Activated gamma-delta T cell treated with anti-CD3 and anti-CD28 coated beads, Interleukin-2, amount 50 U/mL, for 16 hours (primary cell): Measurements from ENCODE around the gene TGFBI.

ENCODE experiments used
- DNase-seq: peaks from one replicate; pipeline ENCODE4 v3.0.0-alpha.2; 2020; ENCODE audit warnings: low read depth

TGFBI gene

DNA sequence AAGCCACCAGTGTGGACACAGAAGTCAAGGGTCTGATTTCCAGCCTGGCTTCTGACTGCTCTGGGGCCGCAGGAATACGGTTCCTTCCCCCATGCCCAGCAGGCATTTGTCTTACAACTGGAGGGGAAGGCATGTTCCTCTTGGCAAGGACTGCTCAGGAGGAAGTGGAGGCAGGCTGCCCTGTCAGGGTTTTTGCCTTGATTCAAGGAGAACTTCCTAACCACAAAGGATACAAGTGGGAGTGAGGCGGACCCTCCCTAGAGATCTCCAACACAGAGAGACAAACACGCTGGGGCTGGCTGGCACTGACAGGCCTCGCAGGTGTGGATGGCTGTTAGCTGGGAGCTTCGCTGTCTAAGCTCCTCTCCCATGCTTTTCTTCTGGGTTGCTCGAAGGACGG lies 19.1 kb downstream of the TGFBI start:
- no peak for DNase-seq

DNA sequence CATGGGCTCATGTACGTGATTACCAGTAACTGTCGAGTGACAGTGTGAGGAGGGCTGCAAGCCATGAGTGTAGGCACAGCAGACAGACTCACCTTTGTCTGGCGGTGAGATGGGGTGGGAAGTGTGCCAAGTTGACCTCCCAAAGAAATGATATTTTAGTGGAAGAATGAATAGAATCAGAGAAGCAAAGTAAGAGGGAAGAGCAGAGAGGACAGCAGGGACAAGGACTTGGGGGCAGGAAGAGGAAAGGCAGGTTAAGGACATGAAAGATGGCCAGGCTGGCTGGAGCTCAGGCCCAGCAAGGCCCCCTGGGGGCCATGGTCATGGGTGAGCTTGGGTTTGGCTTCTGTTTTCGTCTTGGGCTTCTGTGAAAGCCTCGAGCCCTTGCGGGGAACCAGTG lies 20.2 kb downstream of the TGFBI start:
- DNase-seq, result no peak

DNA sequence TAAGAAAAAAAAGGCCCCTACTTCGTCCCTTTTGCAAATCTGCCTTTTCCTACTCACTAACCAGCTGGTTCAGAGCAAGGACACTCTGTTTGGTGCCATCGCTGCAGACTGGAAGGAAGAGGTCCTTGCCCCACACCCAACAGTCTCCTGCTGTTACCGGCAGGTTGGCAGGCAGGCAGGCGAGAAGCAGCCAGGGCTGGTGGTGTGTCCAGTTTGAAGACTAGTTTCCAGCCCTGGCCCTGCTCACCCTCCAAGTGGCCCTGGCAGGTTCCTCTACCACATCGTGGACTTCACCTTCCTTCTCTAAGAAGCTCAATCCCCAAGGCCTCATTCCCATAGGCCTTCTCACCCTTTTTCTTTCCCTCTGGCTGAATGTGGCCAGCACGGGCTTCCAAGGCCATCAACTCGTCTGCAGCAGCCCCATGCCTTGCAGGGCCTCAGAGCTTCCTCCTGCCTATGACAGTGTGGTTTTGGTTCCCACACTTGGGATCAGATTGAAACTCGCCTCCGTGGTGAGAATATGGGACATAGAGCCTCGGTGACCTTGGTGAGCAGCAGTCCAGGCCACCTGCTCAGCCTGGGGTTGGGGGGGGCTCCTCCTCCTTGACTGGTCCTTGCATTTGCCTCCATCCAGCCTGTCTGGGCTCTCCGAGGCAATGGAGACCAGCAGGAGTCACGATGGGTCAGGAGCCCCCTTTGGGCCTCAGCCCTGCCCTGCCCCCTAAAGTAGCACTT lies 22.9 kb downstream of the TGFBI start:
- no peak for DNase-seq

DNA sequence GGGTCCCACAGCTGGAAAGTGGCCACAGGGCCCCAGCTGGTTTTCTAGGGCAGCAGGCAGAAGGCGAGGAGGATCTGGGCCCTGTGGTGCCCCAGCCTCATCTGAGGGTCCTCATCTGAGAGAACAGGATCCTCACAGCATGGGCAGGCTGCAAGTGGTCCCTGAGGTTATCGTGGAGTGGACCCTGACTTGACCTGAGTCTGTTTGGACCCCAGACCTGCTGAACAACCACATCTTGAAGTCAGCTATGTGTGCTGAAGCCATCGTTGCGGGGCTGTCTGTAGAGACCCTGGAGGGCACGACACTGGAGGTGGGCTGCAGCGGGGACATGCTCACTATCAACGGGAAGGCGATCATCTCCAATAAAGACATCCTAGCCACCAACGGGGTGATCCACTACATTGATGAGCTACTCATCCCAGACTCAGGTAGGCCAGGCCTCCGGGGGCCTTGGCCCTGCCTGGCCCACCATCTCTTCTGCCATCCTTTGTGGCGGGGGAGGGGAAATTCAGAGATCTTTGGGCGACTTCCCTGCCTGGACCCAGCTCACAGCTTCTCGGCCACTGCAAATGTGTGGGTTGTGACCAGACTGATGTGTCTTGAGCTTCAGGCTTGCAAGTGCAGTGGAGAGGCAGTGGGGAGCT lies 24.0 kb downstream of the TGFBI start:
- no peak for DNase-seq

DNA sequence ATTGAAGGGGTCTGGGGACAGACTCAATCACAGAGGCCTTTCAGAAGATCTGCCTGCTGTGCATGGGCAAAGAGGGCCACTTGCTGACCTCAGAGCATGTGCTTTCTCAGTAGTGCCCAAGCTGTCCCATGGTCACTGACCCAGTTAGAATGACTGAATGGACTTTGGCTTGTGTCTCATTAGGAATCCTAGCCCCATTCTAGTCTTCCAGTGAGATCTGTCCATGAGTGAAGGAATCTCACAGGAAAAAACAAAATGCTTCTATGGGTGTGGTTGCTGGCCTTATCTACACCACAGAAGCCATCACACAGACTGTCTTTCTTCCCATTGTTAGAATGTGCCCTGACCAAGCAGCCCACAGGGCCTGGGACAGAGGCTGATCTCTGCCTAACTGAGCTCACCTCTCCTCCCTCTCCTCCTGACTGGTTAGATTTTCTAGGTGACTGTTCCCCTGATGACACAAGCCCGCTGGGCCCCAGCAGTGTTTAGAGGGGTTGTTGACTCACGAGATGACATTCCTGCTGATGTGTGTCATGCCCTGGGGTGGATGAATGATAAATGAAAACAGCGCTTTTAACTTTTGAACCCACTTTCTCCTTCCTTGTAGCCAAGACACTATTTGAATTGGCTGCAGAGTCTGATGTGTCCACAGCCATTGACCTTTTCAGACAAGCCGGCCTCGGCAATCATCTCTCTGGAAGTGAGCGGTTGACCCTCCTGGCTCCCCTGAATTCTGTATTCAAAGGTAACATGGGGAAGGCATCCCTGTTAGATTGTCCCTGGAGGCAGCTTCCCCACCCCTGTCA lies 24.8 kb downstream of the TGFBI start:
- DNase-seq, result no peak

DNA sequence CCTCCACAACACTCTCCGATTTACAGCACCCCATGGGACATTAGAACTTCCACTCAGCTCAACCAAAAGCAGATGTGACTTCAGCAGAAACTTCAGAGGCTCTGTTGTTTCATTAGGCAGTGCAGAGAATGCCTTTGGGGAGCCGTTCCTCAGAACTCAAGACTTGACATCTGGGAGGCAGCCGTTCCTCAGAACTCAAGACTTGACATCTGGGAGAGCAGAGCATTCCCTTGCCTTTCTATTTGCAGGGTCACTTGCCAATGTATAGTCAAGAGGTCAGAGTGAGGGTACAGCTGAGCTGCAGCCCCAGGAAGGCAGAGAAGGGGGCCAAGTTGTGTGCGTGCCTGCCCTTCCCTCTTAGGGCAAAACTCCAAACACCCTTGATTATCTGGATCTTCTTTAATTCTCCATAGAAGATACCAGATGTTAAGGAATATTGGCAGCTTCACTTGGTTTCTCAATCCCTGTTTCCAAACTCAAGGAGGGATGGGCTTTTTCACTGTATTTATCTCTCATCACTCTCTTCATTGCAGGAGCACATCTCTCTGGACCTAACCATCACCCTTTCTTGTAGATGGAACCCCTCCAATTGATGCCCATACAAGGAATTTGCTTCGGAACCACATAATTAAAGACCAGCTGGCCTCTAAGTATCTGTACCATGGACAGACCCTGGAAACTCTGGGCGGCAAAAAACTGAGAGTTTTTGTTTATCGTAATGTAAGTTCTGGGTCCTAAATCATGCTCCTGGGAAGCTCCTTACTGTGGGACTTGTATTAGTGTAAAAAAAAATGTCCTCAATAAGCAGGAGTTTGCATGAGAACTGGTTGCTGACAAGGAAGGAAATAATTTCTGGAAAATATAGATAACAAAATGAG lies 25.6 kb downstream of the TGFBI start:
- DNase-seq, result no peak

DNA sequence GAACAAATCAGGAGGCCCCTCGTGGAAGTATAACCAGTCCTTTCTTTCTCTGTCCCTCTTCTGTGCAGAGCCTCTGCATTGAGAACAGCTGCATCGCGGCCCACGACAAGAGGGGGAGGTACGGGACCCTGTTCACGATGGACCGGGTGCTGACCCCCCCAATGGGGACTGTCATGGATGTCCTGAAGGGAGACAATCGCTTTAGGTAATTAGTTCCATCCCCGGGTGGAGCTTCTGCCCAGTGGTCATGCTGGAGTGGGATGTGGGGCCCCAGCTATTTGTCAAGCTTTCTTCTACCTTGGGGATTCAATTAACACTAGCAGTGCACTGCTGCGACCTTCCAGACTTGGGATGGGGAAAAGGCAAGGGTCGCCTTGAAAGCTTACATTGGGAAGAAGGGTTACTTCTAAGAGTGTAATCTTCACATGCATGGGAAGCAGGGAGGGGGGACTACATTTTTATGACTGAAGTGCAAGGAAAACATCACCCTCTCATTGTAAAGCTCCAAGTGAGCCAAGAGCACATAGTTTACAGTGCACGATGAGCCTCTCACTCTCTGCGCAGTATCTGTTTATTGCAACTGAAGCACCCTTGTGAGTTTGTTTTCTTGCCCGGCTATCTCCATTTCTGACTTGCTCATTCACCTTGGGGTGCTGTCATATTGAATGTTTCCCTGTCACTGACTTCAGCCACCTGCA lies 27.0 kb downstream of the TGFBI start:
- no peak for DNase-seq

DNA sequence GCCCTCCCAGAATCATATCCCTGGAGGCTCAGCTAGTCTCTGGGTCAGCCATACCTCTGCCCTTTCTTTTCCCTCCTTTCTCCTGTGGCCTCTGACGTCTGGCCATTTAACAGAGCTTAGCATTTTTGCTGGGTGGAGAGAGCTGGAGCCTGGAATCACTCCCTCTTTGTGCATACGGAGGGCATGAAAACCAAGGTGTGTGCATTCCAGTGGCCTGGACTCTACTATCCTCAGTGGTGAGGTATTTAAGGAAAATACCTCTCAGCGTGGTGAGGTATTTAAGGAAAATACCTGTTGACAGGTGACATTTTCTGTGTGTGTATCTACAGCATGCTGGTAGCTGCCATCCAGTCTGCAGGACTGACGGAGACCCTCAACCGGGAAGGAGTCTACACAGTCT lies 27.5 kb downstream of the TGFBI start:
- DNase-seq, result no peak

DNA sequence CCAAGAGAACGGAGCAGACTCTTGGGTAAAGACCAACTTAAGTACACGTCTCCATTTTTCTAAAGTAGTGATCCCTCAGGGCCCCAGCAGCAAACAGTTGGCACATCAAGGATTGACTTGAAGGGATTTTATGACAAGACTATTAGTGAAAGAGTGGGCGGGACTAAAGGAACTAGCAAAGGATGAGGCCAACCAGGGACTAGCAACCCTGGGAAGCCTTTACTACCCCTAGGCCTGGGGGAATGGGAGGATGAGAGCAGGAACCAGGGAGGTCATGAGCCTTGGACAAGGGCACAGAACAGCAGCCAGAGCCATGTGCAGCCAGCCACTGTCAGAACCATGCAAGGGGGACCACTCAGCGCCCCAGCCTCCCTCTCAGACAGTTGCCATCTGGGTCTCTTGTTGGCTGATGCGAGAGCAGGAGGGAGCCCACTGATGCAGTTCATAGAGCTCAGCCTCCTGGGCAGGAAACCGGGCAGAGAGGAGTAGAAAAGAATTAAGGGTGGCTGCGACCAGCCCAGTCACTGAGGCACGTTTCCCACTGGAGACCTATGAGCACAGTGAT lies 28.1 kb downstream of the TGFBI start:
- no peak for DNase-seq

DNA sequence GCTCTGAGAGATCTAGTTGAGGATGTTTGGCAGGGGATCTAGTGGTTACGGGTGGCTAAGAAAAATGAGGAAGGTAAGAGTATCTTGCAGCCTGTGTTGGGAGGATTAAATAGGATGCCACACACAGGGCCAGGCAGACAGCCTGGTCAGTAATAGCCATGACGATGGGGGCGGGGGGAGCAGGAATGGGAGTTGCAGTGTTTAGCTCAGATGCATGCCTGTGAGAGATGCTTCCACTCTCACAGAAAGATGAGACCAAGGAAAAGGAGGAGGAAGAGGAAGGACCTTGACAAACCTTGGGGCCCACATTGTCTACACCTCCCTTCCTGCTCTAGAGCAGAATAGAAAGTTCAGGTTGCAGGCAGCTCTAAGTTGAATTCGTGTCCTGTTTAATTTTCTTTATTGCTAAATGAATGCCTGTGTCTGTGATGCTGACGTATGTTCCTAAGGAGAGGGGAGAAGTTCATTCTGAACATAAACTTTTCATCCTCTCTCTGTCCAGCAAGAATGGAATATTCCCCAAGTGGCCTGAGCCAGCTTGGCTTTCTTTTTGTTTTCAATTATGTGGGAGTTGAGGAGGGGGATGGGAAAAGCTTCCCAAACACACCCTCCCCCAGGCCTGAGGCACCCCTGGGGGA lies 28.7 kb downstream of the TGFBI start:
- no peak for DNase-seq

DNA sequence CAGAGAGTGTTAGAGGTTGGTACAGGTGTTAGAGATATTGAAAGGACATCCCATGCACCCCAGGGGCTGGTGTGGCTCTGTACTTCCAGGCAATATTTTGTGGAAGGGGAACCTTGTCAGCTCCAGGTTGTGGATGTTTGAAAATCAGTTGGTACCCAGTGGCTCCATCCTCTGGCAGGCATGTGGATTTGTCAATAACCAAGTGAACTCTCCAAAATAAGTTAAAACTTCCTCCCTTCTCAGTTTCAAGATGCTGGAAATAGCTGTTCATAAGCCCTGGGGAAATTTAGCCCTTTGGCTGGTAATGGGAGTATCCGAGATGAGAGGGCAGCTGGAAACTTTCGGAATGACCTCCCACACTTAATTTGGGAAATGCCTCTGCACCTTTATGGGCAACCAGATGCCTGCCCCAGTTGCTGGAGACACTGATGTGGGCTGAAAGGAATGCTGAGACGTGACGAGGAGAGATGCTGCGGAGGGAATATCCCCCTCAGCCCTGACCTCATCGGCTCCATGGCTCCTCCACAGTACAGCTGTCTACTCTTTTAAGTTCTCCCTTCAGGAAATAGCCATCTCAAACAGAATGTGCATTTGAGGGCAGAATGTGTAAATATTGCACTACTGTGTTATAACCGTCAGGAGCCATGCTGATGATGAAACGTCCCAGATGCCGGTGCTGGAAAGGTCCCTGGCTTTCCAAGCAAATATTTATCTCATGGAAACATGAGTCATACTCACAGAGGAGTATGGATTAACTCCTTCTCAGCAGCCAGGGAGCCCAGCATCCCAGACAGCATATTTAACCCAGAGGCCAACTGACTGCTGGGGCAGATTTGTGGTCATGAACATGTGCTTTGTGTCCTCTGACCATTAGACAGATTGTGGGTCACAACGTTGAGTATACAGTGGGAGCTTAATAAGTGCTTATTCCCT lies 29.5 kb downstream of the TGFBI start:
- no peak for DNase-seq

DNA sequence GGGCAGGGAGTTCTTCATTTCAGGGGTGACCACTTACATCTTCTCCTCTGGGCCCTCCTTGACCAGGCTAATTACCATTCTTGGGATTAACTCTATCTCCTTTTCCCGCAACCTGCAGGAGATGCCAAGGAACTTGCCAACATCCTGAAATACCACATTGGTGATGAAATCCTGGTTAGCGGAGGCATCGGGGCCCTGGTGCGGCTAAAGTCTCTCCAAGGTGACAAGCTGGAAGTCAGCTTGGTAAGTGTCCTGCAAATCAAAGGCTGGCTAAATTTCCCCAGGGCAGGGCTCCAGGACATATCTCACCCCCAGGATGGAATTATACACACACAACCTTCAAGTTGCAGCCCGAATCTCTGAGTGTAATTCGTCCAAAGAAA lies 30.2 kb downstream of the TGFBI start:
- no peak for DNase-seq

DNA sequence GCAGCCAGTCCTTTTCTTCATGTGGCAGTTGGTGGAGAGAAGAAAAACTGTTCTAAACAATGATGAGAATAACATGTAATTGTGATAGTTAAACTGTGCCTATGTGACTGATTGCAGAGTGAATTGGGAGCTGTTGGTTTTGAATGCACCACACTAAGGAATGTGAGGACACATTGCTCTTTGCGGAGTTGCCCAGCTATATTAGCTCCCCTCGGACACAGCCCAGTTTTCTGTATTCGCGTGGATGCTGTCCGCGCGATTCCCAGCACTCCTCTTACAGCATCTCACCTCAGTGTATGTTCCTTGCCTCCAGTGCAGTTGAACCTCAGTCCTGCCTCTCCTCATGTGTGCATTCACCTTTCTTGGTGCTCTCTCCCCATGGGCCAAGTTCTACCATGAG lies 32.2 kb downstream of the TGFBI start:
- no peak for DNase-seq

DNA sequence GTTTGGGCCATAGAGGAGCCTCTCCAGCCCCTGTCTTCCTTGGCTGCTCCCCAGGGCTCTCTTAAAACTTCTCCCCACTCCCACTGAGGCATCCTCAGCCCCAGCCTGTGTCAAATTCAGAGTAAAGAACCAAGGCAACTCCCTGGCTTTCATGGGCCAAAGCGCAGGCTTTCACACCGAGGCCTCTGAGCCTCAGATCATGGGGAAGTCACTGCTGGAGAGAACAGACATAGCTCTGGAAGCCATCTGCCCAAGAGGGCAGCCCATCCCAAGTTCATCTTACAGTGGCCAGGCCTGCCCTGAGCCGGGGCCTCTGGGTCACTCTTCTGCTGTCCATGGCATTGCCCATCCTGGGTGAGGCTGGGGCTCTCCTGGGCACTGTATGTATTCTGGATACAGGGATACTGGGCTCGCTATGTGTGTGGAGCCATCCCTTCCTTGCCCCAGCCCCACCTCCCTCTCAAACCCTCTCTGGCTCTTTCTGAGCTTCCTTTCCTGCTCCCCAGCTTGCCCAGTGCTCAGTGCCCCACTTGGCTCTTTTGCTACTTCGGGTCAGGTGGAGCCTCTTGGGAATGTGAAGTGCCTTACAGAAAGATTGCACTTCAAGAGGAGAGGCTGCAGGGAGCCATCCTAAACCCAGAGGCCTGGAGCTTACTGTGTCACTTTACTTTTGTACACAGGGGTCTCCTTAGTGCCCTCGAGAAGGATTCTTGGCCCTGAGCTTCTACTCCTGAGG lies 33.0 kb downstream of the TGFBI start:
- no peak for DNase-seq

DNA sequence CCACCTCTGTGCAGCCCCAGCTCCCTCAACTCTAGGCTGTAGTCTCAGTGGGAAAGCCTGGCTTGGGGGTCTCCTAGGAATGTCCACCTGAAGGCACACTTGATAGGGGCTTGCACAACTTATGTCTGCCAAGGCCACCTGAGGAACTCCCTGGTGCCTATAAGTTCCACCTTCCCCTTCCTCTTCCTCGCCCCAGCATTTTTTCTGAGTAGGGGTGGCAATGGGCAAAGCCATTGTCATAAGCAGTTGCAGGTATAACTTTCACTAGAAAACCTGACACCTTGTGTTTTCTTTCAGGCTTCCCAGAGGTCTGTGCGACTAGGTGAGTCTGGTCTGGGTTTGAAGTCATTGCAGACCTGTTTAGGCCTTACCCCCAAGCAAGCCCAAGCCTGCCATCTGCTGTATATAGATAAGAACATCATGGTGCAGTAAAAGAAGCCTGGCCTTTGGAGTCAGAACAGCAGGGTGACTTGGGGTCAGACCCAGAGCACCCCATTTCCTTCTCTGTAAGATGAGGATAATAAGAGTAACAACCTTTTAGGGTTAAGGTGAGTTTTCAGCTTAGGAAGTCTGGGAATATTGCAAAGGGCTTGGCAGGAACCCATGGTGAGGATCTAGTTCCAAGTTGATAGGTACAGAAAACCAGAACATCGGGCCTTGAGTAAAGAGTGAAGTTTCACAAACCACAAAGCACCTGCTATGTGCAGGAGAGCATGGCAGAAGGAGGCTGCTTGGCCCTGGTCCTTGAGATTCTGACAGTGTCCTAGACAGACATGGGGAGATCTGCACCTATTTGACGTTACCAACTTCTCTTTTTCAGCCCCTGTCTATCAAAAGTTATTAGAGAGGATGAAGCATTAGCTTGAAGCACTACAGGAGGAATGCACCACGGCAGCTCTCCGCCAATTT lies 33.8 kb downstream of the TGFBI start:
- DNase-seq, result no peak

DNA sequence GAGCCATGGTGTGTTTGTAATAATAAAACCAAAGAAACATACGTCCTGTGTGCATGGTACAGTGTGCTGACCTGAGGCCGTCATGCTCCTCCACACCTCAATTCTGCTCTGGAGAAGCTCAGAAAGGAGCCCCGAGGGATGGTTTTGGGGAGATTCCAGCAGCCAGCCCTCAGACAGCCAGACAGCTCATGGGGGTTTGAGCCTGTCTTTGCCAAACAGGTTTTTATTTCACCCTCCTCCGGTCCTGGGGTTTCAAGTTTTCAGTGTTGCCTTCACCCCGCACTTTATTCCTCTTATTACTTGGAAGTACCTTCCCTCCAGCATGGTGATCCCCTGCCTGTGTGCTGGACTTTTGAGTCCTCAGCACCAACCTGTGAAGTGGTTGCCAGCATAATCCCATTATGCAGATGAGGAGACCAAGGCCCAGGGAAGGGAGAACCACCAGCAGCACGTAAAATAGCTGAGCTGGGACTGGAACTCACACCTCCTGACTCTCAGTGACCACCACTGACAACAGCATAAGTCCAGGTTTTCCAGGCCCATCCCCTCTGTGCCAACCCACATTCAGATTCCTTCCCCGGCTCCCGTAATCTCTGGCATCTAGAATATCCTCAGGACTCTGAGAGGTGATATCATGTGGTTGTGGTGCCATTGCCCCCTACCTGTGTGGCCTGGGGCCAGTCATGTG lies 35.1 kb downstream of the TGFBI start:
- DNase-seq, result no peak

DNA sequence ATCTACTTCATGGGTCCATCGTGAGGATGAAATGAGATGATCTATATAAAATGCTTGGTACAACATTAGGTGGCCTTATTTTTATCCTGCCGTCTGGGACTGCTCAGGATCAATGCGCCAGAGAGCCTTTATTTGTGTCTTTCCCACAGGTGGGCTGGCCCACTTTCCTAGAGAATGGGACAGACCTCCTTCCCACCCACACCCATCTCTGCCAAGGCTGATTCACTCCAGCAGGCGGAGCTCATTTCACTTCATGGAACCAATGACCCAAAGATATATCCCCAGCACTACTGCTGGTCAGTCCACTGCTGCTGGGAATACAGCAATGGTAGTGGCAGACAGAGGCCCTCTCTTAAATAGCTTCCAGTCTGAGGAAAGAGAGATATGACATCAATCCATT lies 35.7 kb downstream of the TGFBI start:
- DNase-seq, result no peak
